Adrenal gland (tissue), 5 donors: ENCODE measurements around the gene ADAMTS13.

Experiments
- POLR2A ChIP-seq, 2 donors: fragments of 450-650 bp; IDR thresholded peaks; one replicate each; pipeline ENCODE4 v1.6.1; 2017; ENCODE audit warnings: antibody characterized with exemption in 2 of 2, mild to moderate bottlenecking in 2 of 2, moderate library complexity in 1 of 2
- TF ChIP-seq, protein P1 (sequence below), 6 experiments: fragments of 450-650 bp in 4 of 6; fragments of 200-600 bp in 2 of 6; sonication (generic) in 1 of 6; IDR thresholded peaks; 1 replicate in 5 of 6; 2 replicates in 1 of 6; pipeline versions ENCODE4 v1.5.1 to v1.8.0; 2016 to 2021; ENCODE audit warnings: antibody characterized with exemption in 6 of 6, mild to moderate bottlenecking in 2 of 6, moderate library complexity in 1 of 6
- donor health status: DM: no; HTN: no; CAD: no.

DNA sequence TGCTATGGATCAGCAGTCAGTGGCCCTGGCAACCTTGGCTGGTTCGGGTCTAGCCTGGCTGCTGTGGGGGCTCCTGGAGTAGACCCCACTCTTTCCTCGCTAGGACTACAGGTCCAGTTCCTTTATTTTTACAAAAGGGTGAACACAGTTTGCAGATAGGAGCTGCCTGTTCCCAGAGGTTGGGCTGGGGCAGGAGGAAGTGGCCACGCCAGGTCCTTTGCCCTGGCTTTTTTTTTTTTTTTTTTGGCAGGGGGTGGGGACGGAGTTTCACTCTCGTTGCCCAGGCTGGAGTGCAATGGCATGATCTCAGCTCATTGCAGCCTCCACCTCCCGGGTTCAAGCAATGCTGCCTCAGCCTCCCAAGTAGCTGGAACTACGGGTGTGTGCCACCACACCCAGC is 48.8 kb downstream of the ADAMTS13 start:
- TF ChIP-seq POLR2A (IDR thresholded peaks at IDR 0.05), result no peak
- TF ChIP-seq, protein P1, sequence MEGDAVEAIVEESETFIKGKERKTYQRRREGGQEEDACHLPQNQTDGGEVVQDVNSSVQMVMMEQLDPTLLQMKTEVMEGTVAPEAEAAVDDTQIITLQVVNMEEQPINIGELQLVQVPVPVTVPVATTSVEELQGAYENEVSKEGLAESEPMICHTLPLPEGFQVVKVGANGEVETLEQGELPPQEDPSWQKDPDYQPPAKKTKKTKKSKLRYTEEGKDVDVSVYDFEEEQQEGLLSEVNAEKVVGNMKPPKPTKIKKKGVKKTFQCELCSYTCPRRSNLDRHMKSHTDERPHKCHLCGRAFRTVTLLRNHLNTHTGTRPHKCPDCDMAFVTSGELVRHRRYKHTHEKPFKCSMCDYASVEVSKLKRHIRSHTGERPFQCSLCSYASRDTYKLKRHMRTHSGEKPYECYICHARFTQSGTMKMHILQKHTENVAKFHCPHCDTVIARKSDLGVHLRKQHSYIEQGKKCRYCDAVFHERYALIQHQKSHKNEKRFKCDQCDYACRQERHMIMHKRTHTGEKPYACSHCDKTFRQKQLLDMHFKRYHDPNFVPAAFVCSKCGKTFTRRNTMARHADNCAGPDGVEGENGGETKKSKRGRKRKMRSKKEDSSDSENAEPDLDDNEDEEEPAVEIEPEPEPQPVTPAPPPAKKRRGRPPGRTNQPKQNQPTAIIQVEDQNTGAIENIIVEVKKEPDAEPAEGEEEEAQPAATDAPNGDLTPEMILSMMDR (IDR thresholded peaks at IDR 0.05), result no peak
